Mucosa of descending colon (tissue), 3 donors: ENCODE measurements around the gene FER1L5. TPM values are rescaled to one million over a fixed set of nuclear protein-coding genes. Genes with fewer than 3 reads are reported as not detected.

Source experiments
- ATAC-seq: fragments of 200-7000 bp; cut with Tn5 transposase; one replicate; pipeline ENCODE4 v1.9.1; 2020; ENCODE audit warnings: mild to moderate bottlenecking, moderate library complexity
- DNase-seq, 3 donors: peaks; one replicate each; pipeline ENCODE4 v3.0.0-alpha.2; 2020
- H3K36me3 ChIP-seq: fragments of 200-600 bp; one replicate; pipeline ENCODE4 v1.8.0; 2021; ENCODE audit warnings: low read depth, mild to moderate bottlenecking
- H3K4me1 ChIP-seq: fragments of 200-600 bp; one replicate; pipeline ENCODE4 v1.8.0; 2021; ENCODE audit warnings: low read depth, mild to moderate bottlenecking
- H3K4me3 ChIP-seq: fragments of 200-600 bp; one replicate; pipeline ENCODE4 v1.8.0; 2021; ENCODE audit warnings: mild to moderate bottlenecking
- H3K9me3 ChIP-seq: fragments of 200-600 bp; one replicate; pipeline ENCODE4 v1.8.0; 2021; ENCODE audit warnings: mild to moderate bottlenecking
- CTCF ChIP-seq: fragments of 200-600 bp; IDR thresholded peaks from one replicate; pipeline ENCODE4 v1.8.0; 2022; ENCODE audit warnings: antibody characterized with exemption, mild to moderate bottlenecking
- intact Hi-C, 2 donors: fragments of 100-400 bp; cut with DNase I in 1 of 2; cut with micrococcal nuclease in 1 of 2; formaldehyde crosslinking; loops; one replicate each; pipeline versions ENCODE4 v1.11.0 to v1.11.1; 2022; cut with DNase I, micrococcal nuclease
- total RNA-seq, 3 donors: library from RNA; stranded (reverse); fragmentation: NEBNext Ultra II Directional in 2 of 3; extraction: Animal tissue kit (Norgen Biotek cat#: 25700) in 2 of 3; gene quantifications; one replicate each; pipeline versions ENCODE4 v1.2.1 to v1.2.4, GENCODE V29; 2021 to 2023
- donor health status: DM: no; HTN: no; CAD: no; lungs with moderate emphysema.
- donor health status: DM: no; HTN: no; CAD: no.
- donor health status: DM: no; HTN: yes; CAD: no.

Gene FER1L5
- total RNA-seq, 3 donors from 2014 or later: 0.09 TPM; not detected in 2

GRCh38 chr2:96693286-96694200 lies 51.0 kb downstream of the FER1L5 start:
- no peak overlapping the region for H3K4me3 ChIP-seq
- no peaks in the 10 kb centered on the region for H3K36me3 ChIP-seq
- no peaks in the 10 kb centered on the region for H3K4me1 ChIP-seq
- no peaks in the 10 kb centered on the region for H3K9me3 ChIP-seq
- no peak for TF ChIP-seq CTCF
- DNase-seq (no peak), ATAC-seq (no peak)
- intact Hi-C loops: no loop called here

- no peaks in the 10 kb centered on the region for H3K4me1 ChIP-seq
- H3K4me3 ChIP-seq: no peak overlapping the region
- no peak for TF ChIP-seq CTCF
- no peaks in the 10 kb centered on the region for H3K9me3 ChIP-seq
- intact Hi-C loops: no loop called here
- no peak for ATAC-seq
- DNase-seq: no peak
- no peaks in the 10 kb centered on the region for H3K36me3 ChIP-seq
These were observed 51.7 kb downstream of the FER1L5 start for GRCh38 chr2:96694279-96694678.

- no peak for TF ChIP-seq CTCF
- DNase-seq (no peak), ATAC-seq (no peak)
- H3K4me1 ChIP-seq: no peaks in the 10 kb centered on the region
- no peaks in the 10 kb centered on the region for H3K9me3 ChIP-seq
- no peaks in the 10 kb centered on the region for H3K36me3 ChIP-seq
- H3K4me3 ChIP-seq: no peak overlapping the region
- intact Hi-C loops: no loop called here
These were observed 52.4 kb downstream of the FER1L5 start for GRCh38 chr2:96694816-96695455.

GRCh38 chr2:96695602-96696001 lies 53.0 kb downstream of the FER1L5 start:
- Histone ChIP-seq H3K4me1 (no peaks in the 10 kb centered on the region), H3K9me3 (no peaks in the 10 kb centered on the region), H3K36me3 (no peaks in the 10 kb centered on the region), H3K4me3 (no peak overlapping the region)
- ATAC-seq (no peak), DNase-seq (no peak)
- TF ChIP-seq CTCF: no peak
- intact Hi-C loops: no loop called here

GRCh38 chr2:96697476-96697875 lies 54.9 kb downstream of the FER1L5 start:
- ATAC-seq (no peak), DNase-seq (no peak)
- Histone ChIP-seq H3K9me3 (no peaks in the 10 kb centered on the region), H3K4me1 (no peaks in the 10 kb centered on the region), H3K4me3 (no peak overlapping the region), H3K36me3 (no peaks in the 10 kb centered on the region)
- intact Hi-C loops: no loop called here
- no peak for TF ChIP-seq CTCF
